ENCODE data around the gene MEX3A. TPM values are rescaled to one million over a fixed set of nuclear protein-coding genes. Genes with fewer than 3 reads are reported as not detected.

The MEX3A gene
- polyA plus RNA-seq, 1 donor (not counting 4 experiments of a cell fraction or from before 2014, with no cell fraction given) = 1.1 TPM

DNA sequence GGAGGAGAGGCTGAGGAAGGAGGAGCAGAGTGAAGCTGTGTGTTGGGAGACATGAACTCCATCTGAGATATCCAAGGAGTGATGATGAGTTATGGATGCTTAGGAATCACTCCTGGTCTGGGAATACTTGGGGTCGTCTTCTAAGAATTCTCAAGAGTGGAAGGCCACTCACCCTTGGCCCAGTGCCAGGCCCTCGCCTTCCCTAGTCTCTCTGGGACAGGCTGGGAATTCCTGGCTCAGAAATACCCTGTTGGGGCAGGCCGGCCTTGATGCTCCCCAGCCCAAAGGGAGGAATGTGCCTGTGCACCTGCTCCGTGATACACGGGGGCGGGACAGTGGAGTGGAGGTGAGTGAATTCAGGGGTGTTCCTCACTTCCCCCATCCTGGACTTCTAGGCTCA is 19.6 kb upstream of the MEX3A start:
- Histone ChIP-seq H3K9me3 (ENCODE audit: control insufficient read depth, low read depth, low read length) (no peaks in the 10 kb centered on the region), H3K36me3 (ENCODE audit: control insufficient read depth in 2 of 2, extremely low read depth in 1 of 2, insufficient read depth in 2 of 2, low read length in 2 of 2) (no peaks in the 10 kb centered on the region), H4K20me1 (ENCODE audit: control insufficient read depth, extremely low read depth, insufficient read depth, low read length) (no peaks in the 10 kb centered on the region), H3K9me1 (ENCODE audit: control insufficient read depth, extremely low read depth, insufficient read depth, low read length) (peaks cover 2% of the 10 kb centered on the region), H3K79me2 (ENCODE audit: control insufficient read depth, insufficient read depth, low read length) (peaks cover 2% of the 10 kb centered on the region), H3K9ac (ENCODE audit: control insufficient read depth, extremely low read depth, insufficient read depth, low read length) (no peak overlapping the region), H3K4me3 (ENCODE audit: control insufficient read depth in 2 of 3, extremely low read depth in 1 of 3, insufficient read depth in 2 of 3, low read depth in 1 of 3, low read length in 3 of 3) (no peak overlapping the region), H2AFZ (ENCODE audit: control insufficient read depth, low read length) (no peak overlapping the region), H3K4me1 (ENCODE audit: control insufficient read depth, extremely low read depth, insufficient read depth, low read length) (peaks cover 71% of the 10 kb centered on the region), H3K27me3 (ENCODE audit: control insufficient read depth, extremely low read depth, insufficient read depth, low read length) (no peaks in the 10 kb centered on the region), H3K27ac (ENCODE audit: control insufficient read depth, insufficient read depth, low read length) (no peak overlapping the region), H3K4me2 (ENCODE audit: control insufficient read depth, extremely low read depth, insufficient read depth, low read depth, low read length) (peak overlapping the region; percentile 2)
- no peak for TF ChIP-seq EZH2 (IDR thresholded peaks at IDR 0.05; ENCODE audit: low read length)
- TF ChIP-seq, protein P1, sequence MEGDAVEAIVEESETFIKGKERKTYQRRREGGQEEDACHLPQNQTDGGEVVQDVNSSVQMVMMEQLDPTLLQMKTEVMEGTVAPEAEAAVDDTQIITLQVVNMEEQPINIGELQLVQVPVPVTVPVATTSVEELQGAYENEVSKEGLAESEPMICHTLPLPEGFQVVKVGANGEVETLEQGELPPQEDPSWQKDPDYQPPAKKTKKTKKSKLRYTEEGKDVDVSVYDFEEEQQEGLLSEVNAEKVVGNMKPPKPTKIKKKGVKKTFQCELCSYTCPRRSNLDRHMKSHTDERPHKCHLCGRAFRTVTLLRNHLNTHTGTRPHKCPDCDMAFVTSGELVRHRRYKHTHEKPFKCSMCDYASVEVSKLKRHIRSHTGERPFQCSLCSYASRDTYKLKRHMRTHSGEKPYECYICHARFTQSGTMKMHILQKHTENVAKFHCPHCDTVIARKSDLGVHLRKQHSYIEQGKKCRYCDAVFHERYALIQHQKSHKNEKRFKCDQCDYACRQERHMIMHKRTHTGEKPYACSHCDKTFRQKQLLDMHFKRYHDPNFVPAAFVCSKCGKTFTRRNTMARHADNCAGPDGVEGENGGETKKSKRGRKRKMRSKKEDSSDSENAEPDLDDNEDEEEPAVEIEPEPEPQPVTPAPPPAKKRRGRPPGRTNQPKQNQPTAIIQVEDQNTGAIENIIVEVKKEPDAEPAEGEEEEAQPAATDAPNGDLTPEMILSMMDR (optimal IDR thresholded peaks at IDR 0.05 in 1 of 3, IDR thresholded peaks at IDR 0.05 in 1 of 3, conservative IDR thresholded peaks at IDR 0.05 in 1 of 3; ENCODE audit: extremely low read depth in 1 of 3, insufficient read depth in 2 of 3, low read length in 3 of 3) = no peak
- dilution Hi-C loops (cut with MboI; ENCODE audit: extremely low pct_ligation_motif_present, low sequenced_read_pairs) = no loop called here
- no peak for FAIRE-seq
- DNase-seq (ENCODE audit: low read depth, low spot score) = no peak

DNA sequence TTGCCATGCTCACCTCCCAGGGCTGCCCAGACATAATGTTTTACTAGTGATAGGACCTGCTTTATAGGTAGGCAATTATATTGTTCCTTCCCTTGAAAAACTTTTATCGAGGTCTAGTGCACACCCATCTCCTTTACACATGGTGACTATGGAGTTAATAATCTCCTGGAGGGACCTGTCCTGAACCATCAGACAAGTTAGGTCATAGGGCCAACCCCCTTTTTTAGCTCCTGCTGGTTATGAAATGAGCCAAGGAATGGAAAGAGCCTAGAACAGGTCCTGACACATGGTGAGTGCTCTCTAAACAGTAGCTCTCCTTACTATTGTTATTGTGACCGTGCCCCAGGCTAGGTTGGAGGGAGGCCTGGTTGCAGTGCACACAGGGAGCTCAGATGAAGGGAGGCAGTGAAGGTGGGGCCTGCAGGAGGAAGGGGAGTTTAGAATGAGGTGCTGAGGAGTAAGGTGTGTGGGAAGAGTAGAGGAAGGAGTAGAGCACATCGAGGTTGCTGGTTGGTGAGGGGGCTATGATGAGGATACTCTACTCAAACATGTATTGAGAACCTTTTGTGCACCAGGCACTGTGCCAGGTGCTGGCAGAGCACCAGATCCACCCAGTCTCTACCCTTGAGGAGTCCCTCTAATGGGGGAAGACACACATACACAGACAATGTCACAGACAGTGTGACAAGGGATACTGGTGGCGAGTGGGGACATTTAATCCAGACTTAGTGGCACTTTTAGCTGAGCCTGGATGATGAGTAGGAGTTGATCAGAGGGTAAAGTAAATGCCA is 18.1 kb upstream of the MEX3A start:
- peaks cover 2% of the 10 kb centered on the region for H3K79me2 ChIP-seq (ENCODE audit: control insufficient read depth, insufficient read depth, low read length)
- FAIRE-seq (no peak), DNase-seq (ENCODE audit: low read depth, low spot score) (no peak)
- no peaks in the 10 kb centered on the region for H4K20me1 ChIP-seq (ENCODE audit: control insufficient read depth, extremely low read depth, insufficient read depth, low read length)
- peak overlapping the region; percentile 31 for H3K4me2 ChIP-seq (ENCODE audit: control insufficient read depth, extremely low read depth, insufficient read depth, low read depth, low read length)
- H3K9me3 ChIP-seq (ENCODE audit: control insufficient read depth, low read depth, low read length) = no peaks in the 10 kb centered on the region
- H3K36me3 ChIP-seq (ENCODE audit: control insufficient read depth in 2 of 2, extremely low read depth in 1 of 2, insufficient read depth in 2 of 2, low read length in 2 of 2) = no peaks in the 10 kb centered on the region
- H2AFZ ChIP-seq (ENCODE audit: control insufficient read depth, low read length) = no peak overlapping the region
- dilution Hi-C loops (cut with MboI; ENCODE audit: extremely low pct_ligation_motif_present, low sequenced_read_pairs) = no loop called here
- H3K4me1 ChIP-seq (ENCODE audit: control insufficient read depth, extremely low read depth, insufficient read depth, low read length) = peaks cover 72% of the 10 kb centered on the region
- H3K9ac ChIP-seq (ENCODE audit: control insufficient read depth, extremely low read depth, insufficient read depth, low read length) = no peak overlapping the region
- TF ChIP-seq EZH2 (IDR thresholded peaks at IDR 0.05; ENCODE audit: low read length) = no peak
- TF ChIP-seq, protein P1 (optimal IDR thresholded peaks at IDR 0.05 in 1 of 3, IDR thresholded peaks at IDR 0.05 in 1 of 3, conservative IDR thresholded peaks at IDR 0.05 in 1 of 3; ENCODE audit: extremely low read depth in 1 of 3, insufficient read depth in 2 of 3, low read length in 3 of 3) = no peak
- H3K27me3 ChIP-seq (ENCODE audit: control insufficient read depth, extremely low read depth, insufficient read depth, low read length) = no peaks in the 10 kb centered on the region
- no peak overlapping the region for H3K27ac ChIP-seq (ENCODE audit: control insufficient read depth, insufficient read depth, low read length)
- H3K4me3 ChIP-seq (ENCODE audit: control insufficient read depth in 2 of 3, extremely low read depth in 1 of 3, insufficient read depth in 2 of 3, low read depth in 1 of 3, low read length in 3 of 3) = no peak overlapping the region
- H3K9me1 ChIP-seq (ENCODE audit: control insufficient read depth, extremely low read depth, insufficient read depth, low read length) = peaks cover 2% of the 10 kb centered on the region

Measured in keratinocyte (primary cell).